Prostate gland (tissue), 2 donors: Measurements from ENCODE around the gene FAM240B. TPM values are rescaled to one million over a fixed set of nuclear protein-coding genes. Genes with fewer than 3 reads are reported as not detected.

Source experiments
- DNase-seq: peaks from one replicate; pipeline ENCODE4 v3.0.0-alpha.2; 2019; ENCODE audit warnings: low spot score
- H3K27ac ChIP-seq, 2 donors: fragments of 200-600 bp; sonication (generic); 2 replicates each; pipeline ENCODE4 v1.5.1; 2017 to 2019
- H3K27me3 ChIP-seq: fragments of 200-600 bp; sonication (generic); replicated peaks from 2 replicates; pipeline ENCODE4 v1.5.1; 2019; ENCODE audit not compliant: insufficient read depth
- H3K36me3 ChIP-seq, 2 donors: fragments of 200-600 bp; sonication (generic); 1 replicate in 1 of 2; 2 replicates in 1 of 2; pipeline versions ENCODE4 v1.5.1 to v1.8.1; 2017 to 2019
- H3K4me1 ChIP-seq: fragments of 200-600 bp; sonication (generic); replicated peaks from 2 replicates; pipeline ENCODE4 v1.5.1; 2019
- H3K4me3 ChIP-seq, 2 donors: fragments of 200-600 bp; sonication (generic); 2 replicates each; pipeline ENCODE4 v1.5.1; 2017 to 2019
- H3K9me3 ChIP-seq: fragments of 200-600 bp; sonication (generic); 2 replicates; pipeline ENCODE4 v1.5.1; 2017
- POLR2A ChIP-seq: fragments of 450-650 bp; IDR thresholded peaks from one replicate; pipeline ENCODE4 v1.6.1; 2016; ENCODE audit warnings: antibody characterized with exemption, mild to moderate bottlenecking
- POLR2AphosphoS5 ChIP-seq: sonication (generic); formaldehyde crosslinking; IDR thresholded peaks from one replicate; pipeline ENCODE4 v1.6.1; 2017; ENCODE audit warnings: antibody characterized with exemption
- WGBS: methylation state at CpG from one replicate; pipeline ENCODE4 v1.1.5; 2018; 5-methylcytosine and 5-hydroxymethylcytosine counted together
- intact Hi-C: fragments of 100-400 bp; cut with DNase I; formaldehyde crosslinking; loops from one replicate; pipeline ENCODE4 v1.14.2; 2022
- total RNA-seq, 2 donors: library from RNA; depleted of rRNA; stranded (reverse); fragments of >200 nt; gene quantifications; one replicate each; pipeline ENCODE4 v1.1.0, GENCODE V29; 2016
- TF ChIP-seq, protein P1 (sequence below), 4 experiments: fragments of 200-600 bp in 2 of 4; fragments of 450-650 bp in 2 of 4; sonication (generic) in 2 of 4; IDR thresholded peaks; 1 replicate in 3 of 4; 2 replicates in 1 of 4; pipeline ENCODE4 v1.5.1; 2016 to 2019; ENCODE audit warnings: antibody characterized with exemption in 4 of 4, mild to moderate bottlenecking in 2 of 4, moderate library complexity in 2 of 4

The FAM240B gene
- total RNA-seq, 2 donors from 2014 or later, result 2.0 TPM; not detected in 1

DNA sequence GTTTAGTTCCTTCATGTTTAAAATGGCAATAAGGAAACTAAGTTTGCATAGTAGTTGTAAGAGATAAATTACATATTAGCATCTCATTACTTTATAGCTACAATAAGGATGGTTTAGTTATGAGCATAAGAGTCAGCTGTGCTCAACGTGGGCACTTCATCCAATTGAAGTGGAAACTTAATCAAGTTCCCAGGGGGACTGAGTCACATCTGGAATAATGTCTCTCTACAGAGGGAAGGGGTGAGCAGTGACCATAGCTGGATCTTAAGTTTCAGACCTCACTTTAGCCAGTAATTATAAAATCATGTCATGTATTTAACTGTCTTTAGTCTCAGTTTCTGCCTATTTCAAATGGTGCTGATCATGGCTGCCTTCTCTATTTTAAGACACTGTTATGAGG lies 36.8 kb upstream of the FAM240B start:
- no peaks in the 10 kb centered on the region for H3K4me1 ChIP-seq

DNA sequence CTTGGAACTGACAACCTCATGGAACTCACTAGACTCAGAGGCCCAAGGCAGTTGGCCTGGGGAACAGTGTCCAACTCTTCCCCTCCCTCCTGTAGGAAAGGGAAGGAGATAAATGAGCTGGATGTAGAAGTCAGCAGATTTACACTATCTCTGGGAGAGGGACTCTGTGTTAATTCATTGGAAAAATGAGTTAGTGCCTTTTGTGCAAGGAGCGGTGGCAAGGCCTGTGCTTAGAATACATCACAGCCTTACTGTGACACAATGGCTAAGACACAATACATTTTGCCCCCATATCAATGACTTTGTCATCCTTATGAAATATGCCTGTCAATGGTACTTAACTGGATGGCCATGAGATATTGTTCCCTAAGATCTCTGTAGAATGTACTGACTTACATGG lies 28.0 kb upstream of the FAM240B start:
- DNase-seq, result no peak
- intact Hi-C loops, result no loop called here
- Histone ChIP-seq H3K36me3 (no peaks in the 10 kb centered on the region), H3K27ac (no peak overlapping the region), H3K4me3 (no peak overlapping the region), H3K27me3 (no peaks in the 10 kb centered on the region), H3K9me3 (no peaks in the 10 kb centered on the region), H3K4me1 (no peaks in the 10 kb centered on the region)
- WGBS, result 92% methylated on average over 1 of the region's 1 CpG
- TF ChIP-seq POLR2AphosphoS5, result no peak
- no peak for TF ChIP-seq POLR2A
- TF ChIP-seq, protein P1, sequence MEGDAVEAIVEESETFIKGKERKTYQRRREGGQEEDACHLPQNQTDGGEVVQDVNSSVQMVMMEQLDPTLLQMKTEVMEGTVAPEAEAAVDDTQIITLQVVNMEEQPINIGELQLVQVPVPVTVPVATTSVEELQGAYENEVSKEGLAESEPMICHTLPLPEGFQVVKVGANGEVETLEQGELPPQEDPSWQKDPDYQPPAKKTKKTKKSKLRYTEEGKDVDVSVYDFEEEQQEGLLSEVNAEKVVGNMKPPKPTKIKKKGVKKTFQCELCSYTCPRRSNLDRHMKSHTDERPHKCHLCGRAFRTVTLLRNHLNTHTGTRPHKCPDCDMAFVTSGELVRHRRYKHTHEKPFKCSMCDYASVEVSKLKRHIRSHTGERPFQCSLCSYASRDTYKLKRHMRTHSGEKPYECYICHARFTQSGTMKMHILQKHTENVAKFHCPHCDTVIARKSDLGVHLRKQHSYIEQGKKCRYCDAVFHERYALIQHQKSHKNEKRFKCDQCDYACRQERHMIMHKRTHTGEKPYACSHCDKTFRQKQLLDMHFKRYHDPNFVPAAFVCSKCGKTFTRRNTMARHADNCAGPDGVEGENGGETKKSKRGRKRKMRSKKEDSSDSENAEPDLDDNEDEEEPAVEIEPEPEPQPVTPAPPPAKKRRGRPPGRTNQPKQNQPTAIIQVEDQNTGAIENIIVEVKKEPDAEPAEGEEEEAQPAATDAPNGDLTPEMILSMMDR (IDR thresholded peaks at IDR 0.05), result no peak

More for the DNA sequence above, 36.8 kb upstream of the FAM240B start:
- Histone ChIP-seq H3K27ac (no peak overlapping the region), H3K27me3 (no peaks in the 10 kb centered on the region), H3K4me3 (no peak overlapping the region), H3K9me3 (no peaks in the 10 kb centered on the region), H3K36me3 (no peaks in the 10 kb centered on the region)
- TF ChIP-seq POLR2AphosphoS5 (no peak), POLR2A (no peak)
- TF ChIP-seq, protein P1 (IDR thresholded peaks at IDR 0.05), result no peak
- intact Hi-C loops, result no loop called here
- no peak for DNase-seq
- WGBS, result 46% methylated on average over 1 of the region's 1 CpG

DNA sequence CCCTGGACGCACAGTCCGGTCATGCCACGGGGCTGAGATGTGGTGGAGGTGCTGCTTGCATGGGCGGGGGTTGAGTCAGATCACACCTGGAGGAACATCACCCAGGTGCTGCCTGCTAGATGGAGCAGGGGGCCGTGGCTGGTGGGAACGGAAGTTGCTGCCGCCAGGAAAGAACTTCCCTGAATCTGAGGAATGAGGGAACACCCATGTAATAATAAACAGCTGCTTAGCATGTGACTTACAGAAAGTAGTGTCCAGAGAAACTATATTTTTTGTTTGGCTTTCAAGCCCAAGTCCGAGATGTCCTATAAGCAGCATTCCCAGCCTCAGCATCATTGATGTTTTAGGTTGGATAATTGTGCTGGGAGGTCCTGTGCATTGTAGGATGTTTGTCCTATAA lies 27.1 kb upstream of the FAM240B start:
- no peaks in the 10 kb centered on the region for H3K36me3 ChIP-seq
- whole genome bisulfite sequencing, result 87% methylated on average over 8 of the region's 8 CpGs
- H3K27me3 ChIP-seq, result no peaks in the 10 kb centered on the region
- no peak for DNase-seq
- no peaks in the 10 kb centered on the region for H3K9me3 ChIP-seq
- no peak overlapping the region for H3K4me3 ChIP-seq
- no peak overlapping the region for H3K27ac ChIP-seq
- TF ChIP-seq POLR2A (no peak), POLR2AphosphoS5 (no peak)
- TF ChIP-seq, protein P1 (IDR thresholded peaks at IDR 0.05), result no peak
- intact Hi-C loops, result no loop called here
- no peaks in the 10 kb centered on the region for H3K4me1 ChIP-seq

DNA sequence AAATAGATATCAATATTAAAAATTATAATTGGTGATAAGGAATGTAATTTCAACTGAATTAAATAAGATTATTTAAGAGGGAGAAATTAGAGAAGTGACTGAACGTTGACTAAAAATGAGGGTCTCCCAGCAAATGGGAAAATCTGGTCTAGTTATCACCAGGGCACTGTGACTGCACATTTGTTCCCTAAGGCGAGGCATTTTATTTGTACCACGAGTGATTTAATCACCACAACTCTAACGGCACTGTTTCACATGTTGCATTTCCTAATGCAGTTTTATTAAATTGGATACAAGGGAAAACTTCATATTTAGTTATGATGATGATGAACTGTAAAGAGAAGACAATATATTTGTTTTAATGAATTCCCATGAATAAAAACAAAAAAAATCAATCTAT lies 26.4 kb upstream of the FAM240B start:
- H3K36me3 ChIP-seq, result no peaks in the 10 kb centered on the region
- no peak overlapping the region for H3K4me3 ChIP-seq
- no peaks in the 10 kb centered on the region for H3K27me3 ChIP-seq
- H3K27ac ChIP-seq, result no peak overlapping the region
- no peaks in the 10 kb centered on the region for H3K4me1 ChIP-seq
- TF ChIP-seq POLR2A, result no peak
- no peak for TF ChIP-seq POLR2AphosphoS5
- TF ChIP-seq, protein P1 (IDR thresholded peaks at IDR 0.05), result no peak
- H3K9me3 ChIP-seq, result no peaks in the 10 kb centered on the region
- DNase-seq, result no peak
- intact Hi-C loops, result no loop called here
- WGBS, result 62% methylated on average over 4 of the region's 4 CpGs

DNA sequence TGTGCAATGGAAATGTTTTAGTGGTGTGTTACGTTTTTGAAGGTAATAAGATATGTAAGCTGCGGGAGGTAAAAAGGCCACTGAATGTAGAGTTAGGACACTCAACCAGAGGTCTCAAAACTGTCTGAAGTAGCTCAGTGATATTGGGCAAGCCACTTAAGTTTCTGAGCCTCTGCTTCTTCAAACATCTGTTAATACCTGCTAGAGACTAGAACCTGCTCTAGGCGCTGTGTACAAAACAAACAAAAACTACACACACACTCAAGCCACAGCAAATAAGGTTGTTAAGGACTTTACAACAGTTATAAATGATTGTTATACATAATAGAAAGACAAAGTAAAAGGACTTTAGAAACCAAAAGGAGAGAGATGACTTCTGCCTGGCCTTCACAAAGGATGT lies 24.6 kb upstream of the FAM240B start:
- TF ChIP-seq POLR2AphosphoS5 (no peak), POLR2A (no peak)
- Histone ChIP-seq H3K27ac (no peak overlapping the region), H3K9me3 (no peaks in the 10 kb centered on the region), H3K4me3 (no peak overlapping the region), H3K27me3 (no peaks in the 10 kb centered on the region), H3K4me1 (no peaks in the 10 kb centered on the region), H3K36me3 (no peaks in the 10 kb centered on the region)
- intact Hi-C loops, result no loop called here
- WGBS, result 78% methylated on average over 3 of the region's 3 CpGs
- DNase-seq, result no peak
